Transverse colon (tissue), 4 donors: ENCODE data around the gene GATA2. TPM values are rescaled to one million over a fixed set of nuclear protein-coding genes. Genes with fewer than 3 reads are reported as not detected.

Source experiments
- DNase-seq: peaks from one replicate; pipeline ENCODE4 v3.0.0-alpha.2; 2019
- H3K27ac ChIP-seq, 4 donors: fragments of 200-600 bp; sonication (generic); 2 replicates each; pipeline ENCODE4 v1.5.1; 2016 to 2018; ENCODE audit warnings: inconsistent platforms in 4 of 4
- H3K27me3 ChIP-seq: fragments of 200-600 bp; sonication (generic); 2 replicates; pipeline ENCODE4 v1.5.1; 2017; ENCODE audit warnings: inconsistent platforms
- H3K36me3 ChIP-seq, 4 donors: fragments of 200-600 bp; sonication (generic); 2 replicates each; pipeline ENCODE4 v1.5.1; 2017 to 2019; ENCODE audit warnings: inconsistent platforms in 4 of 4
- H3K4me1 ChIP-seq, 4 donors: fragments of 200-600 bp; sonication (generic); 2 replicates each; pipeline ENCODE4 v1.5.1; 2017 to 2020; ENCODE audit warnings: inconsistent platforms in 4 of 4
- H3K4me3 ChIP-seq, 4 donors: fragments of 200-600 bp; sonication (generic); 1 replicate in 1 of 4; 2 replicates in 3 of 4; pipeline versions ENCODE4 v1.5.1 to v1.6.1; 2017 to 2019; ENCODE audit warnings: inconsistent platforms in 4 of 4
- H3K9me3 ChIP-seq, 2 donors: fragments of 200-600 bp; sonication (generic); 2 replicates each; pipeline ENCODE4 v1.5.1; 2017 to 2019; ENCODE audit warnings: inconsistent platforms in 2 of 2
- CTCF ChIP-seq, 5 experiments: fragments of 200-600 bp in 3 of 5; fragments of 450-650 bp in 2 of 5; sonication (generic) in 3 of 5; IDR thresholded peaks; 1 replicate in 2 of 5; 2 replicates in 3 of 5; pipeline ENCODE4 v1.5.1; 2016 to 2017; ENCODE audit warnings: antibody characterized with exemption in 5 of 5, inconsistent platforms in 3 of 5, mild to moderate bottlenecking in 2 of 5, moderate library complexity in 1 of 5
- EP300 ChIP-seq: sonication (generic); formaldehyde crosslinking; IDR thresholded peaks from one replicate; pipeline ENCODE4 v1.6.1; 2017; ENCODE audit warnings: antibody characterized with exemption, low read depth
- POLR2A ChIP-seq: fragments of 450-650 bp; IDR thresholded peaks from one replicate; pipeline ENCODE4 v1.6.1; 2016; ENCODE audit warnings: antibody characterized with exemption, mild to moderate bottlenecking, moderate library complexity
- POLR2AphosphoS5 ChIP-seq, 3 donors: sonication (generic); formaldehyde crosslinking; IDR thresholded peaks; one replicate each; pipeline ENCODE4 v1.6.1; 2016; ENCODE audit warnings: antibody characterized with exemption in 3 of 3
- WGBS, 2 donors: methylation state at CpG; one replicate each; pipeline ENCODE4 v1.1.5; 2018; ENCODE audit warnings: low coverage in 1 of 2; 5-methylcytosine and 5-hydroxymethylcytosine counted together
- in situ Hi-C, 4 donors: fragments of 200-750 bp; cut with MboI; loops; one replicate each; pipeline versions ENCODE4 v1.15.0 to v1.15.1; 2017; ENCODE audit warnings: low sequenced_read_pairs in 3 of 4, low pct_ligation_motif_present in 1 of 4, low pct_unique_long_range_greater_than_20kb in 1 of 4
- intact Hi-C: fragments of 100-400 bp; cut with DNase I; formaldehyde crosslinking; loops from one replicate; pipeline ENCODE4 v1.15.1; 2023; ENCODE audit warnings: low total_unique reads
- total RNA-seq, 4 donors: library from RNA; depleted of rRNA; stranded (reverse); fragments of >200 nt; gene quantifications; one replicate each; pipeline ENCODE4 v1.1.0, GENCODE V29; 2016

Gene GATA2
- total RNA-seq, 4 donors from 2014 or later, result 1.8 to 8.2 (median 2.9) TPM

- Histone ChIP-seq H3K27me3 (peaks cover 100% of the 10 kb centered on the region), H3K4me3 (no peak overlapping the region), H3K9me3 (no peaks in the 10 kb centered on the region), H3K27ac (no peak overlapping the region), H3K36me3 (no peaks in the 10 kb centered on the region), H3K4me1 (peaks cover 15 to 32% (median 29%) of the 10 kb centered on the region in 4 donors)
- intact Hi-C loops, result loop anchor here (5.0 kb wide), 1 partner anchor 322 kb away; no protein-coding TSS in a partner anchor
- DNase-seq, result no peak
- TF ChIP-seq POLR2AphosphoS5 (IDR thresholded peaks at IDR 0.05) (no peak), EP300 (no peak), POLR2A (no peak), CTCF (IDR thresholded peaks at IDR 0.05) (no peak)
- WGBS, 2 donors, result 57% methylated on average over 2 of the region's 2 CpGs; no CpG with 5 or more reads in 1 of the 2 donors
- in situ Hi-C loops, result loop anchor here in 2 of 4 donors (25.0 kb wide), 2 partner anchors 332 to 407 kb away; partner anchors contain the start of gene EEFSEC (in 1 of the 2)
Measured at GRCh38 chr3:128494367-128494650, 1.3 kb upstream of the GATA2 start.

GRCh38 chr3:128493570-128494366, 767 bp upstream of the GATA2 start:
- Histone ChIP-seq H3K27ac (no peak overlapping the region), H3K27me3 (peaks cover 100% of the 10 kb centered on the region), H3K36me3 (no peaks in the 10 kb centered on the region), H3K4me3 (no peak overlapping the region), H3K4me1 (peaks cover 21 to 37% (median 34%) of the 10 kb centered on the region in 4 donors), H3K9me3 (no peaks in the 10 kb centered on the region)
- in situ Hi-C loops (loop anchor here in 2 of 4 donors (25.0 kb wide), 2 partner anchors 331 to 406 kb away; partner anchors contain the start of gene EEFSEC (in 1 of the 2)), intact Hi-C loops (loop anchor here (5.0 kb wide), 1 partner anchor 321 kb away; no protein-coding TSS in a partner anchor)
- DNase-seq, result no peak
- no peak for TF ChIP-seq POLR2A
- no peak for TF ChIP-seq CTCF (IDR thresholded peaks at IDR 0.05)
- no peak for TF ChIP-seq EP300
- no peak for TF ChIP-seq POLR2AphosphoS5 (IDR thresholded peaks at IDR 0.05)
- 18 to 20% methylated on average over 1 to 13 of the region's 13 CpGs for WGBS, 2 donors

- 15% methylated on average over 65 of the region's 70 CpGs; no CpG with 5 or more reads in 1 of the 2 donors for WGBS, 2 donors
- intact Hi-C loops, result loop anchor here (5.0 kb wide), 1 partner anchor 320 kb away; no protein-coding TSS in a partner anchor
- no peak for DNase-seq
Measured at GRCh38 chr3:128491941-128492670, 895 bp downstream of the GATA2 start.

More at GRCh38 chr3:128491941-128492670, 895 bp downstream of the GATA2 start:
- Histone ChIP-seq H3K9me3 (no peaks in the 10 kb centered on the region), H3K27ac (no peak overlapping the region), H3K4me3 (peak overlapping the region in 2 of 4 donors; percentile 3 to 28), H3K4me1 (peaks cover 32 to 50% (median 48%) of the 10 kb centered on the region in 4 donors), H3K36me3 (no peaks in the 10 kb centered on the region), H3K27me3 (peaks cover 100% of the 10 kb centered on the region)
- in situ Hi-C loops, result loop anchor here in 2 of 4 donors (25.0 kb wide), 2 partner anchors 330 to 405 kb away; partner anchors contain the start of gene EEFSEC (in 1 of the 2)
- TF ChIP-seq CTCF (IDR thresholded peaks at IDR 0.05) (no peak), POLR2A (no peak), EP300 (no peak), POLR2AphosphoS5 (IDR thresholded peaks at IDR 0.05) (peak; percentile 26 to 81 (median 63))
